Astrocyte (in vitro differentiated cells and primary cell): ENCODE data around the gene TMEM18. TPM values are rescaled to one million over a fixed set of nuclear protein-coding genes. Genes with fewer than 3 reads are reported as not detected.

Source experiments
- DNase-seq: peaks from one replicate; pipeline ENCODE4 v3.0.0-alpha.2; 2010; ENCODE audit warnings: low read depth
- FAIRE-seq: peaks from 2 replicates; lab custom pipeline; 2011; peaks lifted over from hg19 to GRCh38; lab: Jason Lieb, UNC
- H2AFZ ChIP-seq: 2 replicates; pipeline ENCODE4 v1.6.0; 2012; ENCODE audit warnings: low read depth, low read length, inconsistent platforms
- H3K27ac ChIP-seq: 2 replicates; pipeline ENCODE4 v1.5.1; 2011; ENCODE audit warnings: low read depth, low read length, inconsistent platforms
- H3K27me3 ChIP-seq: 2 replicates; pipeline ENCODE4 v1.6.0; 2011; ENCODE audit warnings: low read length, inconsistent platforms; ENCODE audit not compliant: insufficient read depth
- H3K36me3 ChIP-seq: 2 replicates; pipeline ENCODE4 v1.5.1; 2011; ENCODE audit warnings: low read length, inconsistent platforms; ENCODE audit not compliant: insufficient read depth
- H3K4me1 ChIP-seq: 2 replicates; pipeline ENCODE4 v1.5.1; 2011; ENCODE audit warnings: low read length, inconsistent platforms; ENCODE audit not compliant: insufficient read depth
- H3K4me2 ChIP-seq: 2 replicates; pipeline ENCODE4 v1.6.0; 2012; ENCODE audit warnings: low read length, inconsistent platforms
- H3K4me3 ChIP-seq: 2 replicates; pipeline ENCODE4 v1.5.1; 2011; ENCODE audit warnings: low read depth, mild to moderate bottlenecking, low read length, inconsistent platforms; ENCODE audit not compliant: insufficient read depth
- H3K79me2 ChIP-seq: 2 replicates; pipeline ENCODE4 v1.6.0; 2012; ENCODE audit warnings: mild to moderate bottlenecking, low read length, inconsistent platforms; ENCODE audit not compliant: insufficient read depth
- H3K9ac ChIP-seq: 2 replicates; pipeline ENCODE4 v1.6.0; 2012; ENCODE audit warnings: mild to moderate bottlenecking, low read length, inconsistent platforms
- H3K9me3 ChIP-seq: 2 replicates; pipeline ENCODE4 v1.5.1; 2012; ENCODE audit warnings: low read depth, mild to moderate bottlenecking, low read length, inconsistent platforms; ENCODE audit not compliant: insufficient read depth
- H4K20me1 ChIP-seq: 2 replicates; pipeline ENCODE4 v1.6.0; 2012; ENCODE audit warnings: low read length, inconsistent platforms; ENCODE audit not compliant: insufficient read depth
- H3K27ac Mint-ChIP-seq: one replicate; pipeline ENCODE4 v1.8.0; 2021; ENCODE audit warnings: mild to moderate bottlenecking, mixed read lengths; ENCODE audit not compliant: unreplicated experiment
- H3K27me3 Mint-ChIP-seq: one replicate; pipeline ENCODE4 v1.8.0; 2021; ENCODE audit warnings: low read depth, mixed read lengths; ENCODE audit not compliant: unreplicated experiment
- H3K36me3 Mint-ChIP-seq: one replicate; pipeline ENCODE4 v1.8.0; 2021; ENCODE audit warnings: low read depth, mixed read lengths; ENCODE audit not compliant: unreplicated experiment
- H3K4me1 Mint-ChIP-seq: one replicate; pipeline ENCODE4 v1.8.0; 2021; ENCODE audit warnings: low read depth, mixed read lengths; ENCODE audit not compliant: unreplicated experiment
- H3K4me3 Mint-ChIP-seq: one replicate; pipeline ENCODE4 v1.8.0; 2021; ENCODE audit warnings: mild to moderate bottlenecking, moderate library complexity, mixed read lengths; ENCODE audit not compliant: unreplicated experiment
- H3K9me3 Mint-ChIP-seq: one replicate; pipeline ENCODE4 v1.8.0; 2021; ENCODE audit warnings: mild to moderate bottlenecking, mixed read lengths; ENCODE audit not compliant: unreplicated experiment
- EZH2 ChIP-seq: IDR thresholded peaks from 2 replicates; pipeline ENCODE4 v1.6.1; 2012; ENCODE audit warnings: mild to moderate bottlenecking, low read length, inconsistent platforms; ENCODE audit not compliant: insufficient read depth
- total RNA-seq: library from RNA; stranded (reverse); gene quantifications from 2 replicates; pipeline ENCODE4 v1.2.1, GENCODE V29; 2021
- TF ChIP-seq, protein P1 (sequence below): IDR thresholded peaks from 2 replicates; pipeline ENCODE4 v1.5.1; 2011; ENCODE audit warnings: low read depth, mild to moderate bottlenecking, inconsistent platforms, low read length, moderate library complexity; ENCODE audit not compliant: insufficient read depth

Gene TMEM18
- total RNA-seq, 1 donor from 2014 or later = 16.8 TPM

DNA sequence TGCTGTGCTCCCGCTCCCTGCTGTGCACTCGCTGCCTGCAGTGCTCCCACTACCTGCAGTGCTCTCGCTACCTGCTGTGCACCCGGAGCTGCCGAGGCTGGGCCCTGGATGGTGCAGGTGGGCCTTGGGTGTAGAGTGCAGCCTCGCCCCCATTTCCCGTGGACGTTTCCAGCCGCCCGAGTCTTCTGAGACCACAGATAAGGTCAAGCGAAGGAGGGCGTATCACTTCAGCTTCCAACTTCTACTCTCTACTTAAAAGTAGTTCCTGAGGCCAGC is 15.9 kb downstream of the TMEM18 start:
- H3K27ac Mint-ChIP-seq = no peak overlapping the region

GRCh38 chr2:660586-661359 is 16.4 kb downstream of the TMEM18 start:
- Histone ChIP-seq H3K9me3 (no peaks in the 10 kb centered on the region), H2AFZ (no peak overlapping the region), H3K4me3 (no peak overlapping the region), H3K4me1 (no peaks in the 10 kb centered on the region), H3K36me3 (no peaks in the 10 kb centered on the region), H3K79me2 (no peaks in the 10 kb centered on the region), H3K4me2 (no peak overlapping the region), H4K20me1 (no peaks in the 10 kb centered on the region), H3K27me3 (peaks cover 6% of the 10 kb centered on the region), H3K27ac (no peak overlapping the region), H3K9ac (no peak overlapping the region)
- Mint-ChIP-seq H3K36me3 (peaks cover 10% of the 10 kb centered on the region), H3K9me3 (peaks cover 9% of the 10 kb centered on the region), H3K27ac (no peak overlapping the region), H3K27me3 (peaks cover 7% of the 10 kb centered on the region), H3K4me1 (no peaks in the 10 kb centered on the region), H3K4me3 (no peak overlapping the region)
- TF ChIP-seq, protein P1, sequence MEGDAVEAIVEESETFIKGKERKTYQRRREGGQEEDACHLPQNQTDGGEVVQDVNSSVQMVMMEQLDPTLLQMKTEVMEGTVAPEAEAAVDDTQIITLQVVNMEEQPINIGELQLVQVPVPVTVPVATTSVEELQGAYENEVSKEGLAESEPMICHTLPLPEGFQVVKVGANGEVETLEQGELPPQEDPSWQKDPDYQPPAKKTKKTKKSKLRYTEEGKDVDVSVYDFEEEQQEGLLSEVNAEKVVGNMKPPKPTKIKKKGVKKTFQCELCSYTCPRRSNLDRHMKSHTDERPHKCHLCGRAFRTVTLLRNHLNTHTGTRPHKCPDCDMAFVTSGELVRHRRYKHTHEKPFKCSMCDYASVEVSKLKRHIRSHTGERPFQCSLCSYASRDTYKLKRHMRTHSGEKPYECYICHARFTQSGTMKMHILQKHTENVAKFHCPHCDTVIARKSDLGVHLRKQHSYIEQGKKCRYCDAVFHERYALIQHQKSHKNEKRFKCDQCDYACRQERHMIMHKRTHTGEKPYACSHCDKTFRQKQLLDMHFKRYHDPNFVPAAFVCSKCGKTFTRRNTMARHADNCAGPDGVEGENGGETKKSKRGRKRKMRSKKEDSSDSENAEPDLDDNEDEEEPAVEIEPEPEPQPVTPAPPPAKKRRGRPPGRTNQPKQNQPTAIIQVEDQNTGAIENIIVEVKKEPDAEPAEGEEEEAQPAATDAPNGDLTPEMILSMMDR = no peak
- no peak for TF ChIP-seq EZH2
- DNase-seq (no peak), FAIRE-seq (no peak)

More for the DNA sequence above, 15.9 kb downstream of the TMEM18 start:
- no peak overlapping the region for H3K4me2 ChIP-seq
- TF ChIP-seq, protein P1 = no peak
- TF ChIP-seq EZH2 = no peak
- H3K27ac ChIP-seq = no peak overlapping the region
- no peak for FAIRE-seq
- Mint-ChIP-seq H3K27me3 (peaks cover 7% of the 10 kb centered on the region), H3K4me3 (no peak overlapping the region), H3K36me3 (peaks cover 10% of the 10 kb centered on the region), H3K9me3 (peaks cover 9% of the 10 kb centered on the region), H3K4me1 (no peaks in the 10 kb centered on the region)
- no peaks in the 10 kb centered on the region for H3K4me1 ChIP-seq
- H3K79me2 ChIP-seq = no peaks in the 10 kb centered on the region
- peaks cover 2% of the 10 kb centered on the region for H3K36me3 ChIP-seq
- no peak for DNase-seq
- no peaks in the 10 kb centered on the region for H4K20me1 ChIP-seq
- H3K9ac ChIP-seq = no peak overlapping the region
- H3K9me3 ChIP-seq = no peaks in the 10 kb centered on the region
- no peak overlapping the region for H3K4me3 ChIP-seq
- no peak overlapping the region for H2AFZ ChIP-seq
- peaks cover 6% of the 10 kb centered on the region for H3K27me3 ChIP-seq

DNA sequence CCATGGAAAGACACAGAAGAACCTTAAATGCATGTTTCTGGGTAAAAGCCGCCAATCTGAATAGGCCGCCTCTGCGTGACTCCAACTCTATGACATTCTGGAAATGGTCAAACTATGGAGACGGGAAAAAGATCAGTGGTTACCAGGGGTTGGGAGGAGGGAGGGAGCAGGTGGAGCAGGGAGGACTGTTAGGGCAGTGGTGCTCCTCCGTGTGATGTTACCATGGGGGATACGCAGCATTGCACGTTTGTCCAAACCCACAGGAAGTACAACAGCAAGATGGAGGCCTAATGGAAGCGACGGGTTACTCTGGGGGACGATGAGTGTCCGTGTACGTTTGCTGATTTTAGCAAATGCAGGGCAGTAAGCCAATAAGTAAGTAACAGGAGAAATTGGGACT is 17.2 kb downstream of the TMEM18 start:
- H3K4me1 ChIP-seq = no peaks in the 10 kb centered on the region
- no peaks in the 10 kb centered on the region for H3K79me2 ChIP-seq
- no peak overlapping the region for H3K27ac ChIP-seq
- TF ChIP-seq, protein P1 = no peak
- no peak for TF ChIP-seq EZH2
- no peaks in the 10 kb centered on the region for H3K9me3 ChIP-seq
- H3K9me3 Mint-ChIP-seq = peaks cover 2% of the 10 kb centered on the region
- no peak overlapping the region for H3K4me3 Mint-ChIP-seq
- H2AFZ ChIP-seq = no peak overlapping the region
- H3K4me3 ChIP-seq = no peak overlapping the region
- H3K4me2 ChIP-seq = no peak overlapping the region
- no peaks in the 10 kb centered on the region for H3K36me3 ChIP-seq
- H4K20me1 ChIP-seq = no peaks in the 10 kb centered on the region
- H3K27me3 ChIP-seq = peaks cover 6% of the 10 kb centered on the region
- H3K27ac Mint-ChIP-seq = no peak overlapping the region
- peaks cover 7% of the 10 kb centered on the region for H3K27me3 Mint-ChIP-seq
- no peak overlapping the region for H3K9ac ChIP-seq
- H3K4me1 Mint-ChIP-seq = no peaks in the 10 kb centered on the region
- DNase-seq (no peak), FAIRE-seq (no peak)
- peaks cover 2% of the 10 kb centered on the region for H3K36me3 Mint-ChIP-seq
